ENCODE measurements around the gene RNASEH2B.

- TF ChIP-seq CTCF (conservative IDR thresholded peaks at IDR 0.05; ENCODE audit: low read length): no peak
- TF ChIP-seq EZH2phosphoT487 (IDR thresholded peaks at IDR 0.05; ENCODE audit: borderline replicate concordance): no peak
Observed at GRCh38 chr13:51004918-51005460, 95.4 kb downstream of the RNASEH2B start.
